NCI-H69 (cell line): ENCODE results near the gene ZNF630.
A peak's percentile ranks its signal among the peaks of the same experiment; 100 is the strongest.
"Not testable (repeated sequence)": the region's sequence is repeated elsewhere in the genome, so short reads cannot be mapped to it uniquely, and the experiment has no call there.

Experiments used
- DNase-seq: peaks from one replicate; lab custom pipeline; 2025; lab: John Stamatoyannopoulos, UW

The ZNF630 gene

DNA sequence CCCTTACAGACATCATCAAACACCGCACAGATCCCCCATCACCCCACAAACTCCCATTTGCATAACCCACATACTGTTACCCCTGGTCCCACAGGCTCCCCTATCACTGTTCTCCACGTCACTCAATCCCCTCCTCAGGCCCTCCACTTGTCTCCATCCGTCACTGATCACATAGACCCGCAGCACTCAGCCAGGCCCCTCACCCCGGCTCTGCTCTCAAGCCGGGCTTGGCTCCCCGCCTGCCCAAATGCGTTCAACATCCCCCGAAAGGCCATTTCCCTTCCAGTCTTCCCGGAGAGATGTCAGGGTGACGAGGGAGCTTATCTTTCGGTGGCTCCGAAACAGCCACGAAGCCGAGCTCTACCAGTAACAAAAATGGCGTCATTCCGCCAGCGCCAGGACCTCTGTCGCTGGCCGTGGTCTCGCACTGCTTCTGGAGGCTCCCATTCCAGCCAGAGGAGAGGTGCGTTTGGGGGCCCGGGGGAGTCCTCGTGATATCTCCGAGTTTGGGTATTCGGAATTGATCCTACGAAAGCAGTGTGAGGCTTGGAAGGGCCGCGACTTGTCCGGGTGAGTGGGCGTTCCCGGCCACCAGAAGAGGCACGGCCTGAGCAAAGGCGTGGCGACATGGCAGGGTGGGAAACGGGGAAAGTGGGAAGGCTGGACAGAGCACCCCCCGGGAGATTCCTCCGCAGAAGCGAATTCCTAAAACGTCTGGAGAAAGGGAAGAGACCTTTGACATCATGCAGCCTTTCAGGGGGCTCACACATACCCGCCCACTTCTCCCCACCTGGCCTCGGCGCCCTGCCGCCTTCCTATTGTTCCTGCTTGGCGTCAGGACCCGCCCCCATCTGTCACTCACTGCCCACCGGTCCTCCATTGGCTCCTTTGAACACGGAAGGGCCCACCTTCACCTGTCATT lies at the start of gene ZNF630:
ZNF630 (minus strand) TSS at position 577 of the 922 bp plus-strand sequence. CDS start 4,754 bp downstream, outside the sequence.
- DNase-seq = peak; percentile 54

DNA sequence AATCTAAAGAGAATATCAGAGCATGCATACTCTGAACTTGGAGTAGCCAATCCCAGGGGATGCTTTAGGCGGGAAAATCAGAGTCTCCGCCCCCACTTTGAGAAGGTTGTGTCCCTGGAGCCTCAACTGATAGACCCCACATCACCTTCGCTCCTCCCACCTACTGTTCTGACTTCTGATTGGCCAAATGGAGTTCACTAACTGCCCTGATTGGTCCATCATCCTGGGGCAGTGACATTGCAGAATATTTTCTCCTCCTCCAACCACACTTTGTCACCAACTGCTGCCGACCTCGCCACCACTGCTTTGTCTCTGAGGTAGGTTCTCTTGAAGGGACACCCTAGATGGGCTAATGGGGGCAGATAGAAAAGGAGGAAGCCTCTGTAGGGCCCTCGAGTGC lies 36.3 kb upstream of the ZNF630 start:
- no peak for DNase-seq

DNA sequence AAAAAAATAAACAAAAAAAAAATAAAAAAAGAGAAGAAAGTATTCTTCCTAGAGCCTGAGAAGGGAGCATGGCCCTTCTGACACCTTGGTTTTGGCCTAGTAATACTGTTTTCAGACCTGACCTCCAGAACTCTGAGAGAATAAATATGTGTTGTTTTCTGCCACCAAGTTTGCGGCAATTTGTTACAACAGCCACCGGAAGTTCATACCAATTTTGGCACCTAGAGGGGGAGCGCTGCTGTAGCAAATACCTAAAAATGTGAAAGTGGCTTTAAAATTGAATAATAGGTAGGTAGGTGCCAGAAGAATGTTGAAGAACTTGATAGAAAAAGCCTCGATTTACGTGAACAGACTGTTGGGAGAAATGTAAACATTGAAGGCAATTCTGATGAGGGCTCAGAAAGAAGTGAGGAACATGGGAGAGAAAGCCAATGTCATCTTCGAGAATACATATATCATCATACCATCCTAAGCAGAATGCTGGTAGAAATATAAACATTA lies 31.5 kb upstream of the ZNF630 start:
- no peak for DNase-seq

DNA sequence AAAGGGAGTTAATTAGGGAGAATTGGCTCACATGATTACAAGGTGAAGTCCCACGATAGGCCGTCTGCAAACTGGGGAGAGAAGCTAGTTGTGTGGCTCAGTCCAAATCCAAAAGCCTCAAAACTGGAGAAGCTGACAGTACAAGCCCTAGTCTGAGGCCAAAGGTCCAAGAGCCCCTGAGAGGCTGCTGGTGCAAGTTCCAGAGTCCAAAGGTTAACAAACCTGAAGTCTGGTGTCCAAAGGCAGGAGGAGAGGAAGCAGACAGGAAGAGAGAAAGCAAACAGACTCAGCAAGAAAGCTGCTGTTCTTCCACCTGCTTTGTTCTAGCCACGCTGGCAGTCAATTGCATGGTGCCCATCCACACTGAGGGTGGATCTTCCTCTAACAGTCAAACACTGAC lies 30.0 kb upstream of the ZNF630 start:
- no peak for DNase-seq

DNA sequence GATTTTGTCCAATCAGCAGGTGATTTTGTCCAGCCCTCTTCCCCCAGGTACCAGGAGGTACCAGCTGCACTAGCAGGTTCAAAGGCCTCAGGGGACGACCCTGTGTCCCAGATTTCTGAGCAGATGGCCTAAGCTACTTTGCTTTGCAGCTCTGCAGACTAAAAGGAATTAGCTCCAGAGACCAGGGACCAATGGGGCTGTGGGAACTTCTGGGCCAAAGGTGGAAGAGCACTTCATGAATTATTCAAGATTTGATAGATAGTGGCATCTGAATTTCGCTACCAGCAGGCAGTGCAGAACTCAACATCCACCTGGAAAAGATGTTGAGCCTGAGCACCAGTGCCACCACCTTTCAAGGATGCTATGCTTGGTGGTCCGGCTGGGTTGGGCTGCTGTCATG lies 21.1 kb upstream of the ZNF630 start:
- DNase-seq = not testable (repeated sequence)

DNA sequence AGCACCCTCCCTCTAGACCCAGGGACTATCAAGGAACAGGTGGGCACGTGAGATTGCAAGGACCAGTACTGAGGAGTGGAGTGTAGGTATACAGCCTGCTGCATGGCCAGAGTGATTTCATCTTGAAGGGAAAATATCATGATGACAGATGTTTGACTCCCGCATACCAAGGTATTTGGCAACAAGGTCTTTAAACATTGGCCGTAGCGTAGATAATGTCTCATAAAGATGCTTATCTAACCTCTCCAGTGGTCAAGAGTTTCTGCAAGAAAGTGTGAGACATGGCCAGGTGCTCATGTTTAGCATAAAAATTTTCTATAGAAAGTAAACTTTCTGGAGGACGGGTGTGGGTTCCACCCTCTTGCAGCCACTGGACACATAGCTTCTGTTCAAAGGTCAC lies 18.7 kb upstream of the ZNF630 start:
- no peak for DNase-seq

DNA sequence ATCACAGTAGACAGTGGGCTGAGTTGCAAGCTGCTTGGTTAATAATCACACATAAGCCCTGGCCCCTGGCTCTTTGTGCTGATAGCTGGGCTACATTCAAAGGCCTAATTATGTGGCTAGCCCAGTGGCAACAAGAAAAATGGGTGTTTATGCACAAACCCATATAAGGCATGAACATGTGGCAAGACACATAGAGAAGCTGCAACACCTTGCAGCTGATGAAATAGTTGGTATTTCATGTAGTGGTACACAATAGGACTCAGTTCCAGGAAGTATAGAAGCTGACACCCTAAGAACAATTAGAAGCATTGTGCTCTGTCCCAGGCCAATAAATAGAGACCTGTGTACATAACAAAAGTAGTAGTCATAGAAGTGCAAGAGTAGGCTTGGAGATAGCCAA lies 14.6 kb upstream of the ZNF630 start:
- no peak for DNase-seq

DNA sequence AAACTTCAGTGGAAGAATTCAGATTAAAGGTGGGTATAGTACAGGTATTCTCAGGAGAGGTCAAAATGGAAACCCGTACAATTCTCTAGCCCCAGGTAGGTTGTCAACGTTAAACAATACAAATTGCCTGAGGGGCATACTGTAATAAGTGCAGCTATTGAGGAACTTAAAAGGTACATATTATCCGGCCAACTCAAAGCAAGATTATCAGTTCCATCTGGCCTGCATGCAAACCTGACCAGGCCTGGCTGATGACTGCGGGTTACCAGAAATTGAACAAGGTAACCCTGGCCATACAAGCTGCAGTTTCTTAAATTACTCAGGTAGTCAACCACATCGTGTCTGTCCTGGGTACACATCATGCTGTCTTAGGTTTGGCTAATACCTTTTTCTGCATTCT lies 12.3 kb upstream of the ZNF630 start:
- peak; percentile 46 for DNase-seq

DNA sequence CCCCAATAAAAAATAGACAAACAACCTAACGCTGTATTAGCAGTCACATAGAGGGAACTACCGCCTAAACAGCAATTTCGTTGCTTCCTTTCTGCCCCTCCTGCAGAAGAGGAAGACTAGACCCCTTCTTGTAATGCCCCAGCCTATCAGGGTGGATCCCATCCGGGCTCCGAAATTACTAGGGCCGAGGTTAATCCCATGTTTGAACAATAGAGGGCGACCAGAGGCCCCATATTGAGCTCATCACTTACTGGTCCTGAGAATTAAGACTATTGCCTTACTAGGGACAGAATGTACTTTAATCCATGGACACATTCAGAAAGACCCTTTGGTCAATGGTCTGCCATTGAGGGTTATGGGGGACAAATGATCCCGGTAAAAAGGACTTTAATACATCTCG lies 11.8 kb upstream of the ZNF630 start:
- peak; percentile 42 for DNase-seq

DNA sequence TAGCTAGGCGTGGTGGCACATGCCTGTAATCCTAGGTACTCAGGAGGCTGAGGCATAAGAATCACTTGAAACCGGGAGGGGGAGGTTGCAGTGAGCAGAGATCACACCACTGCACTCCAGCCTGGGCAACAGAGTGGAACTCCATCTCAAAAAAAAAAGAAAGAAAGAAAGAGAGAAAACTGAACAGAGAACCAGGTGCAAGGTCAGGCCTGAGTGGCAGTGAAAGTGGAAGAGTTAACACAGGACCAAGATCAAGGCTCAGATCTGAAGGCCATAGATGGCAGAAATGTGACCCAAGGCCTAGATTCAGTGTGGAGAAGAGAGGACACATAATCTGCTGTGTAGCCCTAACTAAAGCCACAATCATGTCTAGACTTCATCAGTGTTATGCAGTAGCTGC lies 4.9 kb upstream of the ZNF630 start:
- DNase-seq = no peak

DNA sequence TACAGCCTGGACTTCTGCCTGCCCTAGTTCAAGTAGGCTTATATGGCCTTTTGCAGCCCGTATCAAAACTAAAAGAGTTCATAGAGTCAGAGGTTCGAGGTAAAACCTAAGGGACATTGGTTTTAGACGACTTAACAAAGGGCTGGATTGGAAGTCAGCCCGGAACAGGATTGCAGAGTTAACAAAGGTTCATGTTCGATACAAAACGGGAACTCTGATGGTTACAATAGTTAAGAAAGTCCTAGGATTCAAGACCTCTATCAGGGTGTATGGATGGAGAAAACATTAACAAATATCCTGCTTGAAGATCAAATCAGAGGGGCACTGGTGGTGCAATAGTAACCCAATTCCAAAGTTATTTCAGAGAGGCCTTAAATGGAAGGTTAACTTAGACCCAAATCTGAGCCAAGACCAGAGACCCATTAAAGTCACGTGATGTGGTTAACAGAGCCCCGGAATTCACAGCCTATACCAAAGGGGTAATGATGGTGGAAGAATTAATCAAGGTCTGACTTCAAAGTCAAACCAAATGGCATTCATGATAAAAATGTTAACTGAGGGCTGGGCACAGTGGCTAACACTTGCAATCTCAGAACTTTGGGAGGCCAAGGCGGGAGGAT lies 656 bp upstream of the ZNF630 start:
- DNase-seq = no peak

DNA sequence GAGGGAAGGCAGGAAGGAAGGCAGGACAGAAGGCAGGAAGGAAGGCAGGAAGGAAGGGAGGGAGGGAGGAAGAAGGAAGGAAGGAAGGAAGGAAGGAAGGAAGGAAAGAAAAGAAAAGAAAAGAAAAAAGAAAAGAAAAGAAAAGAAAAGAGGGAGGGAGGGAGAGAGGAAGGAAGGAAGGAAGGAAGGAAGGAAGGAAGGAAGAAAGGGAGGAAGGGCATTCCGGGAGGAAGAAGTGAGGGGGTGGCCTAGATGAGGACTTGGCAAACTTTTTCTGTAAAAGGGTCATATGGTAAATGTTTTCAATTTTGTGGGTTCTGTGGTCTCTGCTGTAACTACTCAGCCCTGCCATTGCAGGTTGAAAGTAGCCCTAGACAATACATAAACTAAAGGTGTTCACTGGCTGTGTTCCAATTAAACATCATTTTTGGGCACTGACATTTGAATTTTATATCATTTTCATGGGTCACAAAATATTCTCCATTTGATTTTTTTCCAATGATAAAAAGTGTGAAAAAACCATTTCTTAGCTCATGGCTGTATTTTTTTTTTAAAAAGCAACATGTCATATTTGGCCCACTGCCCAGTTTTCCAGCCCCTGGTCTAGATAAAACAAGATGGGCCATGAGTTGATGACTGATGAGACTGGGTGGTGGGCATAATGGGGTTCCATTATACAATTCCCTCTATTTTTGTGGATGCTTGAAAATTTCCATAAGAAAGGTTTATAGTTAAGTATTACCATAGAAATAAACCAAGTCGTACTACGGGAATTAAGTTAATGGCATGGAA lies 3.1 kb downstream of the ZNF630 start:
- no peak for DNase-seq

DNA sequence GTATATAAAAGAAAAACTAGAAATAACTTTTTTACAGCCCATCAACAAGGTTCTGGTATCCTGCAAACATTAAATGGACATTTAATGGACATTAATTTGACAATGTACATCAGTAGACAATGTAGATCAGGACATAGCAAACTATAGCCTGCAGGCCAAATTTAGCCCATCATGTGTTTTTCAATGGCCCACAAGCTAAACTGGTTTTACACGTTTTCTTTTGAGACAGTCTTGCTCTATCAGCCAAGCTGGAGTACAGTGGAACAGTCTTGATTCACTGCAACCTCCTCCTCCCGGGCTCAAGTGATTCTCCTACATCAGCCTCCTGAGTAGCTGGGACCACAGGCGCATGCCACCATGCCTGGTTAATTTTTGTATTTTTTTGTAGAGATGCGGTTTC lies 7.2 kb downstream of the ZNF630 start:
- DNase-seq = no peak

DNA sequence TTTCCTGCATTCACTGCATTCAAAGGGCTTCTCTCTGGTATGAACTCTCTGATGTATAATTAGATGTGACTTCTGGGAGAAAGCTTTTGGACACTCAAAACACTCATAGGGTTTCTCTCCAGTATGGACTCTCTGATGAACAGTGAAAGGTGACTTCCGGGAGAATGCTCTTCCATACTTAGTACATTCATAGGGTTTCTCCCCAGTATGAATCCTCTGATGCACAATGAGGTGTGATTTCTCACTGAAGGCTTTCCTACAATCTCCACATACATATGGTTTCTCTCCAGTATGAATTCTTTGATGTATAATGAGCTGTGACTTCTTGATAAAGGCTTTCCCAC lies 12.2 kb downstream of the ZNF630 start:
- DNase-seq = no peak

DNA sequence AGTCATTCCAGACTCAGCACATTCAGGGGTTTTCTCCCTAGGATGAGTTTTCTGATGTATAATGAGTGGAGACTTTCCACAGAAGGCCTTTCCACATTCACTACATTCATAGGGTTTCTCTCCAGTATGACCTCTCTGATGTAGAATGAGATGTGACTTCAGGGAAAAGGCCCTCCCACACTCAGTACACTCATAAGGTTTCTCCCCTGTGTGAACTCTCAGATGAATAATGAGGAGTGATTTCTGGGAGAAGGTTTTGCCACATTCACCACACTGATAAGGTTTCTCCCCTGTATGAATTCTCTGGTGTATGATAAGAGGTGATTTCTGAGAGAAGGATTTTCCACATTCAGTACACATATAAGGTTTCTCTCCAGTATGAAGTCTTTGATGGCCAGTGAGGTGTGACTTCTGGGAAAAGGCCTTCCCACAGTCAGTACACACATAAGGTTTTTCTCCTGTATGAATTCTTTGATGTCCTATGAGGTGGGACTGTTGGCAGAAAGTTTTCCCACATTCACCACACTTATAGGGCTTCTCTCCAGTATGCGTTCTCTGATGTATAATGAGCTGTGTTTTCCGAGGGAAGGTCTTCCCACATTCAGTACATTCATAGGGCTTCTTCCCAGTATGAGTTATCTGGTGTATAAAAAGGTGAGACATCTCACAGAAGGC lies 12.7 kb downstream of the ZNF630 start:
- DNase-seq = no peak

DNA sequence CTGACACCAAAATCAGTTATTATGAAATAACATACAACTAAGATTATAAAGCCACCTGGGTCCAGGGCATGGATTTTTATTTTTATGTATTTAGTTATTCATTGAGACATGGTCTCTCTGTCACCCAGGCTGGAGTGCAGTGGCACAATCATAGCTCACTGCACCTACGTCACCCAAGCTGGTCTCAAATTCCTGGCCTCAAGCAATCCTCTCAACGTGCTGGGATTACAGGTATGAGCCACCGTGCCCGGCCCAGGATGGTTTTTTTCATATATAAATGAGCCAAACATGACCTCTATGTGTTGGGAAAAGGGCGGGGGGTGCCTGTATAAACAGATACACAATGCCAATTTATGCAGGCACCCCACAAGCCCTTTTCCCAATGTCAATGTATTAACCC lies 24.6 kb downstream of the ZNF630 start:
- DNase-seq = peak; percentile 17

DNA sequence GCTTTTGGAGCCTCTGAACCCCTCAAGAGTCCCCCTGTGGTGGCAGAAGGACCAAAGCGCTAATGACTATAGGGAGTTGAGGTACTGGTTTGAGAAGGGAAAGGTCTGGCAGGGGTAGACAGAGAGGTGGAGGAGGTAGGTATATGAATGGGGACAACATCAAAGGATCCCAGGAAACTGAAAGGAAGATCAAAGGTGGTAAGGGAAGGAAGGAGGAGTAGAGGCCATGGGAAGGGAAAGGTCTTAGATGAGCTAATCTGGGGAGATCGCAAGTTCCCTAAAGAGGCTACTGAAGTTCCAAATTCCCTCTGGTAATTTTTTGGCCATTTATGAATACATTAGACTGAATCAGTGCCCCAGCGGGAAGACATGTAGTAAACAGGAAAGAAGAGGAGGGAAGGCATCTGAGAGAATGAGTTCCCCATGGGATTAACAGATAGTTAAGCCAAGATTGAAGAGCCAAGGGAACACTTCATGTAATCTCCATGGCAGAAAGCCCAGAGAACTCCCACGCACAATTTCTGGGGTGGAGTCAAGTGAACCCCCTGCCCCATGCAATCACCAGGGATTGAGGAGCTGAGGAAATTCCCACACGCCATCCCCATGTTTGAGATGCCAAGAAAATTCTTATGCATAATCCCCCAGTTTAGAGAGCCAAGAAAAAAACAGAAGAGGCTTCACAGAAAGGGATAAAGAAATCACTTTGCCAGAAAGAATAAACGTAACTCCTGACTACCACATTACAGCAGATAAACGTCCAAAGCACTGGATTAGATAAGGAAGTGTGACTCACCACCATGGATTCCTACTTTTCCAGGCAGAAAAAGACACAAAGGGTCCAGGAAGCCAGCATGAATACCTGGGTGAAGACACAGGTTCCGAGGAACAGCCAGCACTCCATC lies 25.8 kb downstream of the ZNF630 start:
- DNase-seq = no peak

DNA sequence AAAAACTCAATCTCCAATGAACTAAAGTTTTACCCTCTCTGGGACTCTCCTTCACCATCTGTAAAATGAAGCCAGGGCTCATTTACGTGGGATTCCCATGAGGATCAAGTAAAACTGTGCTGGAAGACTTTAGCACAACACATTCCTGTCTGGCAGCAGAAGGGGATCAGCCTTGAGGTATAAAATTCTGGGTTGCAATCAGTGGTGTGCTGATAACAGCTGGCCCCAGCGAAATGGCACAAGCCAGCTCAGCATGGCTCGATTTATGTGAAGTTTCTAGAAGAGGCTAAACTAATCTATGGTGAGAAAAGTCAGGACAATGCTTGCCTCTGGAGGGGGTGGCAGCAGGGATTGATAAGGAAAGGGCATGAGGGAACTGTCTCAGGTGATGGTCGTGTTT lies 28.4 kb downstream of the ZNF630 start:
- DNase-seq = no peak

DNA sequence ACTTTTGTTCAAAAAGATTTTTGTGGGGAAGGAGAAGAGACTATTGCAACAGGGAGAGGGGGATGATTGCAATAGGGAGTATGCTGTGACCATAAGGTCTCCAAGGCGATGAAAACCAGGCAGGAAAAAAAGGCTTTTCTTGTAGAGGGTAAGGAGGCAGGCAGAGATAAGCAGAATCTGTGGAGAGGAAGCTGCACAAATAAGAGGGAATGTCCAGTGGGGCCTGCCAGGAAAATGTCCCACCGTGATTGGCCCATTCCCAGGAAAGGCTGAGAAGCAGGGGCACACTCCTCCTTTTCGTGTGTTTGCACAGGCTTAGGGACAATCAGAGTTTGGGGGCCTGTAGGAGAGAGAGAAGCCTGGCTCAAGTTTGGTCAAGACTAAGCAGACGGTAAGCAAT lies 35.5 kb downstream of the ZNF630 start:
- no peak for DNase-seq

DNA sequence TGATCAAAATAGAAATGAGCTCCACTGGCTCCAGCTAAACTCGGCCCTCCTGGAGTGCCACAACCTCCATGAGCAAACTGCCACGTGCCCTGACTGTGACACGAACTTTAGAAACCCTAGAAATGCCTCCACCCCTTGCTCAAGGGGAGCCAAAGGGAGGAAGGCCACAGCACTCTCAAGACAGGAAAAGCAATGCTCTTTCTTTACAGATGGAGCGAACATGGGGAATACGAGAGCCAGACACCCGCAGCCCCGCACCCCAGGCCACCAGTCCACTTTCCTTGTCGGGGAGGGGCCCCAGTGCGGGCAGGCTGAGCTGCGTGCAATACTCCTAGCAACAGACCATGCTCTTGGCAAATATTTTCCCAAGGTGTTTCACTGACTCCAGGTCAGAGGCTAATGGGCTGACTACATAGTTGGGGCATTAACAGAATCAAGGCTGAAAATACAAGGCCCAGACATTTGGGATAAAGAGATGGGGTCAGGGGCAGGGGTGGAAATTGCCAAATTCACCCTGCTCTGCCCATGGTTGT lies 40.7 kb downstream of the ZNF630 start:
- DNase-seq = not testable (repeated sequence)

DNA sequence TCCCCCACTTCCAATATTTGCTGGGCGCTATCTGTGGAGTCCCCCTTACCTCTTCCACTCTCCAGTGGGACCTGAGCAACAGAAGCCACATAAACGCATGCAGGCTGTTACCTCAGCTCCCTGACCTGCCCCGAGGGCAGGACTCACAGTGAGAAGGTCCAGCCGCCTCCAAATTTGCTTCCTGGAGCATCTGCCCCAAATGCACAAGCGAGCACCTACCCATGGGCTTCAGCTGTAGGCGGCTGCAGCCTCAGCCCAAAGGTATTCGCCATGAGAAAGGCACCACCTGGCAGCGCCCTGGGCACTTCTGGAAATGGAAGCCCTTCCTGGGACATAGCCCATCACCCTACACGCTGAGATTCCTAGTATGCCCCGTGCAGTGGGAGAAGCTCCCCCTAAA lies 41.2 kb downstream of the ZNF630 start:
- DNase-seq = no peak
